BE2C (cell line): Measurements from ENCODE around the gene HABP2.
A peak's percentile ranks its signal among the peaks of the same experiment; 100 is the strongest.

Experiments used
- DNase-seq: peaks from one replicate; pipeline ENCODE4 v3.0.0-alpha.2; 2020
- H3K27me3 ChIP-seq: fragments of 250-450 bp; sonication (Bioruptor Pico); 2 replicates; pipeline ENCODE4 v1.5.1; 2020; ENCODE audit warnings: mild to moderate bottlenecking
- H3K36me3 ChIP-seq: fragments of 250-450 bp; sonication (Bioruptor Pico); 2 replicates; pipeline ENCODE4 v1.5.1; 2020; ENCODE audit warnings: mild to moderate bottlenecking
- H3K4me1 ChIP-seq: fragments of 250-450 bp; sonication (Bioruptor Pico); 2 replicates; pipeline ENCODE4 v1.5.1; 2020
- H3K4me3 ChIP-seq: 2 replicates; pipeline ENCODE4 v1.5.1; 2011; ENCODE audit warnings: low read depth, low read length
- H3K9me3 ChIP-seq: fragments of 250-450 bp; sonication (Bioruptor Pico); 2 replicates; pipeline ENCODE4 v1.5.1; 2020
- TF ChIP-seq, protein P1 (sequence below): IDR thresholded peaks from 2 replicates; pipeline ENCODE4 v1.5.1; 2012; ENCODE audit warnings: mild to moderate bottlenecking, low read depth, low read length

The HABP2 gene

DNA sequence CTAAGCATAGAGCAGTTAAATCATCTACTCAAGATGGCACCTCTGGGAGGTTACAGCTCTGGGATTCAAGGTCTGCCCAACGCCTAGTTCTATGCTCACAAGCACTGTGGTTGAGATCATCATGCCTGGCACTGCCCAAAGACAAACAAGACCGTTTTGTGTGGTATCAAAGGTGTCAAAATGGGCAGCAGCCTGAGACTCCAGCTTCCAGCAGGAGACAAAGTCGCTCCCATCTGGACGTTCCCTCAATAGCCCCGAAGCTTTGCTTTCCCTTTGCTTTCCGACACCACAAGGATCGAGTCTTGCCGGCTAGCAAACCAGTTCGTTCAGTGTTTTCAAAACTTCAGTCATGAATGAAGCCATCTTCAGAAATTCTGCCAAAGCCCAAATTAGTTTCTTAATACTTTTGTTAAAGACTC is 5.1 kb downstream of the HABP2 start:
- no peaks in the 10 kb centered on the region for H3K9me3 ChIP-seq
- no peak for DNase-seq
- H3K27me3 ChIP-seq, result no peaks in the 10 kb centered on the region
- no peaks in the 10 kb centered on the region for H3K36me3 ChIP-seq
- TF ChIP-seq, protein P1, sequence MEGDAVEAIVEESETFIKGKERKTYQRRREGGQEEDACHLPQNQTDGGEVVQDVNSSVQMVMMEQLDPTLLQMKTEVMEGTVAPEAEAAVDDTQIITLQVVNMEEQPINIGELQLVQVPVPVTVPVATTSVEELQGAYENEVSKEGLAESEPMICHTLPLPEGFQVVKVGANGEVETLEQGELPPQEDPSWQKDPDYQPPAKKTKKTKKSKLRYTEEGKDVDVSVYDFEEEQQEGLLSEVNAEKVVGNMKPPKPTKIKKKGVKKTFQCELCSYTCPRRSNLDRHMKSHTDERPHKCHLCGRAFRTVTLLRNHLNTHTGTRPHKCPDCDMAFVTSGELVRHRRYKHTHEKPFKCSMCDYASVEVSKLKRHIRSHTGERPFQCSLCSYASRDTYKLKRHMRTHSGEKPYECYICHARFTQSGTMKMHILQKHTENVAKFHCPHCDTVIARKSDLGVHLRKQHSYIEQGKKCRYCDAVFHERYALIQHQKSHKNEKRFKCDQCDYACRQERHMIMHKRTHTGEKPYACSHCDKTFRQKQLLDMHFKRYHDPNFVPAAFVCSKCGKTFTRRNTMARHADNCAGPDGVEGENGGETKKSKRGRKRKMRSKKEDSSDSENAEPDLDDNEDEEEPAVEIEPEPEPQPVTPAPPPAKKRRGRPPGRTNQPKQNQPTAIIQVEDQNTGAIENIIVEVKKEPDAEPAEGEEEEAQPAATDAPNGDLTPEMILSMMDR, result no peak
- peaks cover 20% of the 10 kb centered on the region for H3K4me1 ChIP-seq
- no peak overlapping the region; the same call in 1 of the 2 replicates for H3K4me3 ChIP-seq

DNA sequence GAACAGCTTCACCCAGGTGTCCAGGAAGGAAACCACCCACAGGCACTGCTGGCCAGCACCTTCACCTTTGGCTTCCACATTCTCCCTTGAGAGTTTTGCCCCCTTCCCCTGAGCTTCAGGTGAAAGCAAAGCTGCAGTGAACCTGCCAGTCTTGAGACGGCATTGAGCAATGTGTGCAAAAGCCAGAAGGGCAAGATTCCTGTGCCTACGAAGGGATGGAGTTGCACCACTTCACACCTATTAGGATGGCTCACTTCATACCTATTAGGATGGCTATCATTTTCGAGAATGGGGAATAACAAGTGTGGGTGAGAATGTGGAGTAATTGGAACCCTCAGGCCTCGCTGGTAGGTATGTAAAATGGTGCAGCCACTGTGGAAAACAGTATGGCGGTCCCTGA is 7.2 kb downstream of the HABP2 start:
- no peak for DNase-seq
- TF ChIP-seq, protein P1, result no peak
- Histone ChIP-seq H3K36me3 (no peaks in the 10 kb centered on the region), H3K4me1 (peaks cover 20% of the 10 kb centered on the region), H3K4me3 (no peak overlapping the region), H3K9me3 (peaks cover 5% of the 10 kb centered on the region; the same call in 1 of the 2 replicates), H3K27me3 (no peaks in the 10 kb centered on the region)

DNA sequence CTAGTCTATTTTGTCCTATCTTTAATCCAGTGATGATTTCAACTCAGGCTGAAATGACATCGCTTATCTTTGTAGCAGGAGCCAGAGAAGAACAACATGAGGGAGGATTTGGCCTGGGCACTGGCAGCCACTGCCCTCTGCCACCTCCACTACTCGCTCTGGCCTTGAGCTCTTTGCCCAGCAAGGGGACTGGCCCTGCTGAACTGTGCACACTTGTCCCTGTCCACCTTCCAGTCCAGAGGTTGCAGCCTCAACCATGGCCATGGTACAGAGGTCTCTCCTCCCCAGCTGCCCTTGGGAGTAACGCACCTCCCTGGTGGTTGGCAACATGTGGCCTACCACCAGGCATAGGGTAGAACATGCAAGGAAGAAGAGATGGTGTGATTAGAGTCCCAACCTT is 8.4 kb downstream of the HABP2 start:
- no peak for DNase-seq
- H3K4me3 ChIP-seq, result no peak overlapping the region
- H3K36me3 ChIP-seq, result no peaks in the 10 kb centered on the region
- TF ChIP-seq, protein P1, result no peak
- H3K4me1 ChIP-seq, result peaks cover 11% of the 10 kb centered on the region
- H3K27me3 ChIP-seq, result no peaks in the 10 kb centered on the region
- peaks cover 5% of the 10 kb centered on the region; the same call in 1 of the 2 replicates for H3K9me3 ChIP-seq

DNA sequence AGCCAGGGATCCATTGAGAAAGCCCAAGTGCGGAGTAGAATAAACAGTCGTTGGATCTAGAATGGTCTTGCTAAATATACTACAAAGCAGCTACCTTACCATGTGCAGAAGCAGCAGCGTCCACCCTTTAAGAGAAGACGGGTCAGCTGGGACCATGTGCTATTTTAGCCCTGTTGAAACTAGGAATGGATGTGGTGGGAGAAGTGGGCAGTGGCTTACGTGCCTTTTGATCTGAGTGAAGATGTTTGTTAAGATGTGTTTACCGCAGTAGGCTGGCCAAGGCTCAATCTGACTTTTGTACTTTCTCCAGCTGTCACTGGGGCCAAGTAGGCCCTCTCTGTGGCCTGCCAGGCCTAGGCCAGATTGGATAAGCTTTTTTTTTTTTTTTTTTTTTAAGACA is 9.2 kb downstream of the HABP2 start:
- TF ChIP-seq, protein P1, result no peak
- peaks cover 8% of the 10 kb centered on the region for H3K4me1 ChIP-seq
- no peaks in the 10 kb centered on the region for H3K27me3 ChIP-seq
- no peaks in the 10 kb centered on the region for H3K36me3 ChIP-seq
- no peak for DNase-seq
- peaks cover 5% of the 10 kb centered on the region; the same call in 1 of the 2 replicates for H3K9me3 ChIP-seq
- no peak overlapping the region for H3K4me3 ChIP-seq

DNA sequence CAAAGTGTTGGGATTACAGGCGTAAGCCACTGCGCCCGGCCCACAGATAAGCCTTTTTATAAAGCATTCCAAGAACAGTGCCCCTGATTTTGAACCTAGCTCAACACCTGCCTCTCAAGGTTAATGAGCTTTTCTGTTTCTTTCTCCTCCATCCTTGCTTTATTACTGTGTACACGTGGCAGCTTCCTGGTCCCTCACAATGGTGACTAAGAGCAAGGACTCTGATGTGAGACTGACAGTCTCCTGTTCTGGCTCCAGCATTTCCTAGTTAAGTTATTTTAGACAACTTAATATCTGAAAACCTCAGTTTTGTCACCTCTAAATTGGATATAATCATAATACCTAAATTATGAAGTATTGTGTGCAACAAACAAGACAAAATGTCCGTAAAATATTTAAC is 9.9 kb downstream of the HABP2 start:
- TF ChIP-seq, protein P1, result no peak
- H3K4me1 ChIP-seq, result peaks cover 4% of the 10 kb centered on the region
- no peaks in the 10 kb centered on the region for H3K27me3 ChIP-seq
- DNase-seq, result no peak
- H3K4me3 ChIP-seq, result no peak overlapping the region
- peaks cover 5% of the 10 kb centered on the region; the same call in 1 of the 2 replicates for H3K9me3 ChIP-seq
- no peaks in the 10 kb centered on the region for H3K36me3 ChIP-seq

DNA sequence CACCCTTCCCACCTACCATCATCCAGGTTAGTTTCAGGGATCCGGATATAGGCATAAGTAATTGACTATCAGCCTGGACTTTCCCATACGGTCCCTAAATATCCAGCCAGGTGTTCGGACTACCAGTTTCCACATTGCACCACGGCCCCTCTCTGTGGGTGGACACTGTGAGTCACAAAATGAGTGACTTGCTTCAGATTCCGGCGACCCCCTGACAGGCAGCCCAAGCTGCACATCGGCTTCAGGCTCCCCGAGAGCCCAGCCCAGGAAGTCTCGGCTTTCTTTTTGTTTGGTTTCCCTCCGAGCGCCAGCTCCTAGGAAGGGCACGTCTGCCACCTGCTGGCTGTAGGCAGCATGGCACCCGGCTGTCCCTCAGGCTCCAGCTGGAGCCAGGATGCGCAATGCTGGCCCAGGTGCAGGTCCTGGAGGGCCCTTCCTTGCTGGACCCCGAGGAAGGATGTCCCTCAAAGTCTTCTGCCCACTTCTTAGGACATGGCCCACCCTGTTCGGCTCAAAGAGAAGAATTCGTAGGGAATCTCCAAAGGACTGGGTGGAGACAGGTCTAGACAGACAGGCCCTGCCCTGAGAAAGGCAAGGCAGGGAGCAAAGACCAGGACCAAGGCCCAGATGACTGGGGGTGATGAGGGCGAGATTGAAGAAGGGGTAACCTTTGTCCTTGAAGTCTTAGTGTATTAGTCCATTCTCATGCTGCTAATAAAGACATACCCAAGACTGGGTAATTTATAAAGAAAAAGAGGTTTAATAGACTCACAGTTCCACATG is 10.6 kb downstream of the HABP2 start:
- Histone ChIP-seq H3K4me3 (peak overlapping the region; percentile 52), H3K27me3 (no peaks in the 10 kb centered on the region), H3K9me3 (peaks cover 5% of the 10 kb centered on the region; the same call in 1 of the 2 replicates), H3K36me3 (no peaks in the 10 kb centered on the region), H3K4me1 (no peaks in the 10 kb centered on the region; the same call in 1 of the 2 replicates)
- peak; percentile 80 for DNase-seq
- TF ChIP-seq, protein P1, result peak; percentile 94
